ENCODE results near the gene PROM1. TPM values are rescaled to one million over a fixed set of nuclear protein-coding genes. Genes with fewer than 3 reads are reported as not detected.

Gene PROM1
- total and polyA plus RNA-seq, 2 donors (not counting 1 experiment from before 2014, with no cell fraction given): 0.10 to 0.17 TPM

DNA sequence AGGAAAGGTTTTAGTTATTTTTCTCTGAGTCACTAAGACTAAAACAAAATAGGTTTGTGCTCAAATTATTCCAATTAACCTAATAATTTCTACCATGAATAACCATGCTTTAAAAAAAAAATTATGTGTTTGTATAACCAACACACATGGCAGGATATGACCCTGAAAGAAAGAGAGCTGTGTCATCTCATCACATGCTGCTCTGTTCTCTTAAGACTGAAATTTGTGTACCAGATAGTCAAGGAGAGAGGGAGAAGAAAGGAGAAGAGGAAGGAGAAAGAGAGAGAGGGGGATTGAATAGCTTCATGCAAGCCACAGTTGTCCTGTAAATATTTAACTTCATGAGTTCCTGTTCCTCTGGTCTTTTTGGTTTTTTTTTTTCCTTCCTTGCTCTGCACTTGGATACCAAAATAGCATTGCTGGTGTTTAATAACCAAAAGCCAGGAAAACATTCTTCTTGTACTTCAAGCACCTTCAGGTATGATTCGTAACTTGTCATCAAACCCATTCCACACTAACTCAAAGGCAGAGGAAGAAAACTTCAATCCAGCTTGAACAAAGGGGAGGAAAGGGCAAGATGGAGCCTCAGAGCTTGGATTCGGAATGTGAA lies 6.4 kb upstream of the PROM1 start:
- H3K79me2 ChIP-seq (ENCODE audit: control insufficient read depth, insufficient read depth, low read length): no peaks in the 10 kb centered on the region
- peaks cover 9% of the 10 kb centered on the region for H3K27me3 ChIP-seq (ENCODE audit: control insufficient read depth, insufficient read depth, low read length)
- H3K9me3 ChIP-seq (ENCODE audit: control insufficient read depth, insufficient read depth, low read depth, low read length): no peaks in the 10 kb centered on the region
- H3K4me3 ChIP-seq (replicated peaks in 1 of 4; ENCODE audit: control extremely low read depth in 1 of 4, insufficient read depth in 1 of 4, low read depth in 3 of 4, low read length in 4 of 4): no peak overlapping the region
- H3K27ac ChIP-seq (ENCODE audit: insufficient read depth, low read length): no peak overlapping the region
- H4K20me1 ChIP-seq (ENCODE audit: control insufficient read depth, extremely low read depth, insufficient read depth, low read length): no peaks in the 10 kb centered on the region
- H3K36me3 ChIP-seq (ENCODE audit: control insufficient read depth, insufficient read depth, low read length): no peaks in the 10 kb centered on the region
- H3K4me2 ChIP-seq (ENCODE audit: extremely low read depth, insufficient read depth, low read length): no peak overlapping the region
- no peaks in the 10 kb centered on the region for H3K4me1 ChIP-seq (ENCODE audit: control insufficient read depth, extremely low read depth, insufficient read depth, low read length)
- no peak overlapping the region for H3K9ac ChIP-seq (ENCODE audit: insufficient read depth, low read length)
- no peak for TF ChIP-seq EZH2 (IDR thresholded peaks at IDR 0.05; ENCODE audit: low read length, missing control alignments)
- TF ChIP-seq, protein P1, sequence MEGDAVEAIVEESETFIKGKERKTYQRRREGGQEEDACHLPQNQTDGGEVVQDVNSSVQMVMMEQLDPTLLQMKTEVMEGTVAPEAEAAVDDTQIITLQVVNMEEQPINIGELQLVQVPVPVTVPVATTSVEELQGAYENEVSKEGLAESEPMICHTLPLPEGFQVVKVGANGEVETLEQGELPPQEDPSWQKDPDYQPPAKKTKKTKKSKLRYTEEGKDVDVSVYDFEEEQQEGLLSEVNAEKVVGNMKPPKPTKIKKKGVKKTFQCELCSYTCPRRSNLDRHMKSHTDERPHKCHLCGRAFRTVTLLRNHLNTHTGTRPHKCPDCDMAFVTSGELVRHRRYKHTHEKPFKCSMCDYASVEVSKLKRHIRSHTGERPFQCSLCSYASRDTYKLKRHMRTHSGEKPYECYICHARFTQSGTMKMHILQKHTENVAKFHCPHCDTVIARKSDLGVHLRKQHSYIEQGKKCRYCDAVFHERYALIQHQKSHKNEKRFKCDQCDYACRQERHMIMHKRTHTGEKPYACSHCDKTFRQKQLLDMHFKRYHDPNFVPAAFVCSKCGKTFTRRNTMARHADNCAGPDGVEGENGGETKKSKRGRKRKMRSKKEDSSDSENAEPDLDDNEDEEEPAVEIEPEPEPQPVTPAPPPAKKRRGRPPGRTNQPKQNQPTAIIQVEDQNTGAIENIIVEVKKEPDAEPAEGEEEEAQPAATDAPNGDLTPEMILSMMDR (conservative IDR thresholded peaks at IDR 0.05 in 1 of 2, IDR thresholded peaks at IDR 0.05 in 1 of 2; ENCODE audit: low read depth in 1 of 2, low read length in 2 of 2): no peak
- DNase-seq (ENCODE audit: low read depth in 2 of 2): no peak
- H2AFZ ChIP-seq (ENCODE audit: low read length): no peak overlapping the region

DNA sequence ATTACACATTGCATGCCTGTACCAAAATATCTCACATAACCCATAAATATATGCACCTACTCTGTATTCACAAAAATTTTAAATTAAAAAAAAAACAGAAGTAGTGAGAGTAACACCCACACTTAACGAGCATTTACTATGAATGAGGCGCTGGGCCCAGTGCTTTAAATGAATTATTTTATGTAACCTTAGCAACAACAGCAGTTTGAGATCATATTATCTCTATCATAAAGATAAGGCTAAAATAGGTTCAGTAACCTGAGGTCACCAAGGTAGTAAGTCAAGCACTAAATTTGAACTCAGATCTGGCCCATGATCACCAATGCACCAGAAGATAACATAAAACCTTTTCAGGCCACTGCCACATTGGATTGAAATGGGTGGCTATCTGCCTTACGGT lies 5.3 kb upstream of the PROM1 start:
- Histone ChIP-seq H4K20me1 (ENCODE audit: control insufficient read depth, extremely low read depth, insufficient read depth, low read length) (no peaks in the 10 kb centered on the region), H3K4me1 (ENCODE audit: control insufficient read depth, extremely low read depth, insufficient read depth, low read length) (no peaks in the 10 kb centered on the region), H3K27me3 (ENCODE audit: control insufficient read depth, insufficient read depth, low read length) (peaks cover 19% of the 10 kb centered on the region), H3K4me2 (ENCODE audit: extremely low read depth, insufficient read depth, low read length) (no peak overlapping the region), H3K27ac (ENCODE audit: insufficient read depth, low read length) (no peak overlapping the region), H3K9ac (ENCODE audit: insufficient read depth, low read length) (no peak overlapping the region), H2AFZ (ENCODE audit: low read length) (no peak overlapping the region), H3K36me3 (ENCODE audit: control insufficient read depth, insufficient read depth, low read length) (no peaks in the 10 kb centered on the region), H3K9me3 (ENCODE audit: control insufficient read depth, insufficient read depth, low read depth, low read length) (no peaks in the 10 kb centered on the region), H3K4me3 (replicated peaks in 1 of 4; ENCODE audit: control extremely low read depth in 1 of 4, insufficient read depth in 1 of 4, low read depth in 3 of 4, low read length in 4 of 4) (no peak overlapping the region), H3K79me2 (ENCODE audit: control insufficient read depth, insufficient read depth, low read length) (no peaks in the 10 kb centered on the region)
- no peak for DNase-seq (ENCODE audit: low read depth in 2 of 2)
- TF ChIP-seq, protein P1 (conservative IDR thresholded peaks at IDR 0.05 in 1 of 2, IDR thresholded peaks at IDR 0.05 in 1 of 2; ENCODE audit: low read depth in 1 of 2, low read length in 2 of 2): no peak
- TF ChIP-seq EZH2 (IDR thresholded peaks at IDR 0.05; ENCODE audit: low read length, missing control alignments): no peak

DNA sequence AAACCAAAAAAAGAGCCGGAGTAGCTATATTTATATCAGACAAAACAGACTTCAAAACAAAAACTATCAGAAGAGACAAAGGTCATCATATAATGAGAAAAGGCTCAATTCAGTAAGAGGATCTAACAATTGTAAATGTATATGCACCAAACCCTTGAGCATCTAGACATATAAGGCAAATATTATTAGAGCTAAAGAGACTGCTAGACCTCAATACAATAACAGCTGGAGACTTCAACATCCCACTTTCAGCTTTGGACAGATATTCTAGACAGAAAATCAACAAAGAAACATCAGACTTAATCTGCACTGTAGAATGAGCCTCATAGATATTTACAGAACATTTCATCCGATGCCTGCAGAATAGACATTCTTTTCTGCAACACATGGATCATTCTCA lies 4.8 kb upstream of the PROM1 start:
- Histone ChIP-seq H3K27me3 (ENCODE audit: control insufficient read depth, insufficient read depth, low read length) (peaks cover 23% of the 10 kb centered on the region), H3K4me3 (replicated peaks in 1 of 4; ENCODE audit: control extremely low read depth in 1 of 4, insufficient read depth in 1 of 4, low read depth in 3 of 4, low read length in 4 of 4) (no peak overlapping the region), H3K27ac (ENCODE audit: insufficient read depth, low read length) (no peak overlapping the region), H3K9ac (ENCODE audit: insufficient read depth, low read length) (no peak overlapping the region), H3K4me1 (ENCODE audit: control insufficient read depth, extremely low read depth, insufficient read depth, low read length) (no peaks in the 10 kb centered on the region), H4K20me1 (ENCODE audit: control insufficient read depth, extremely low read depth, insufficient read depth, low read length) (no peaks in the 10 kb centered on the region), H3K79me2 (ENCODE audit: control insufficient read depth, insufficient read depth, low read length) (no peaks in the 10 kb centered on the region), H3K9me3 (ENCODE audit: control insufficient read depth, insufficient read depth, low read depth, low read length) (no peaks in the 10 kb centered on the region), H3K36me3 (ENCODE audit: control insufficient read depth, insufficient read depth, low read length) (no peaks in the 10 kb centered on the region), H3K4me2 (ENCODE audit: extremely low read depth, insufficient read depth, low read length) (no peak overlapping the region), H2AFZ (ENCODE audit: low read length) (no peak overlapping the region)
- TF ChIP-seq, protein P1 (conservative IDR thresholded peaks at IDR 0.05 in 1 of 2, IDR thresholded peaks at IDR 0.05 in 1 of 2; ENCODE audit: low read depth in 1 of 2, low read length in 2 of 2): no peak
- no peak for TF ChIP-seq EZH2 (IDR thresholded peaks at IDR 0.05; ENCODE audit: low read length, missing control alignments)
- no peak for DNase-seq (ENCODE audit: low read depth in 2 of 2)

Measured in fibroblast of lung (primary cell).